Stimulated activated CD4-positive, alpha-beta T cell treated with anti-CD3 and anti-CD28 coated beads, Interleukin-4, amount 100 ng/mL, for 4 hours (primary cell): ENCODE measurements around the gene HOXB2.

Source experiments
- DNase-seq, 2 experiments: peaks; one replicate each; pipeline ENCODE4 v3.0.0-alpha.2; 2020

Gene HOXB2

DNA sequence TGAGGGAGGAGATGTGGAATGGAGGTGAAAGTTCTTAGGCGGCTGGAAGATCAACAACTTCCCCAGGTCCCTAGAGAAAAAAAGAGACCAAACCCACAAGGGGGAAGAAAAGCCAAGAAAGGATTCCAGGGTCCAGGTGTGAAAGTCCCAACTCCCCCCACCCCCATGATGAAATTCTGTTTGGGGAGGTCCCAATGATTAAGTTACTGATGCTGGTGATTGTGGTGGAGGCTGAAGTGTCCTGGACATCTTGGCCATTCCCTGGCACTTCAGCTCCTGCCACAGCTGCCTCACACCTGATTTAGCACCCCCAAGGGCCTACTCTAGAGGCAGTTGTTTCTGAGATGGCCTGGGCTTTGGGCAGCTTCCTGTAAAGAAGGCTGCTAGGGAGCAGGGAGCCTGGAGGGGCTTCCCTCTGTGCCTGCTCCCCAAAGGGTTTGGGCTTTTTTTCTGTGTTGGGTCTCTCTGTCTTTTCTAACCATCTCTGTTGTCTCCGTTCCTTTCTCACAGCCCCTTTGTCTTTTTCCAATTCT, 20.2 kb upstream of the HOXB2 start:
- DNase-seq, result no peak

DNA sequence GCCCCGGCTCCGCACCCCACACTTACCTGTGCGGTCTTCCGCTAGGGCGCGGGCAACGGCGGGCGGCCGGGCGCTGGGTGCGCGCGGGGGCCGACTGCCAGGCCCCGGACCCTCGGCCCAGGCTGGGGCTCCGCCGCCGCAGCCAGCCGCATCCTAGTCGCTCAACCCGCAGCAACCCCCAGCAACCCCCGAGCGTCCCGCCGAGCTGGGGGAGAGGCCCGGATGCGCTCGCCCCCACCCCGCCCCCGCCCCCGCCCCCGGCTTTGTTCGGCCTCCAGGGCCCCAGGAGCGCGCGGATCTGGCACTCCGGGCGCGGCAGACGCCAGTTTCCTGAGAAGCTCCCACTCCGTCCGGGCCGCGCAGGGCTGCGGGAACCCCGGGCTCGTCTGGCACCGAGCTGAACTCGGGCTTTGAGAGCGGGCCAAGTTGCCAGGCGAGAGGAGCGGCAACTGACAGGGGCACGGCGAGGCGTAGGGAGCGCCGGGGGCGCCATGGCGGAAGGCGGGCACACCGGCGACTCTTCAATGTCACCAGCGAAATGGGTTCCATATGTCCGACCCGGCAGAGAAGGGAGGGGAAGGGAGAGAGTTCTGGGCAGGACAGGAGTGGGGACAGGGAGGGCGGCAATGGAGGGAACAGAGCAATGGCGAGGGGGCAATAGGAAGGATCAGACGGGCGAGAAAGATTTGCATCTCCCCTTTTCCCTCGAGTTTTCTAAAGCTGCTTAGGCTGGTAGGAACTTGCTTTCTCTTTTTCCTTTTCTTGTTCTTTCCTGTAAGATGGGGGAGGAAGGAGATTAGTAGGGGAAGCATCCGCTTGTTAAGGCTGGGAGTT, 19.5 kb upstream of the HOXB2 start:
- no peak for DNase-seq

DNA sequence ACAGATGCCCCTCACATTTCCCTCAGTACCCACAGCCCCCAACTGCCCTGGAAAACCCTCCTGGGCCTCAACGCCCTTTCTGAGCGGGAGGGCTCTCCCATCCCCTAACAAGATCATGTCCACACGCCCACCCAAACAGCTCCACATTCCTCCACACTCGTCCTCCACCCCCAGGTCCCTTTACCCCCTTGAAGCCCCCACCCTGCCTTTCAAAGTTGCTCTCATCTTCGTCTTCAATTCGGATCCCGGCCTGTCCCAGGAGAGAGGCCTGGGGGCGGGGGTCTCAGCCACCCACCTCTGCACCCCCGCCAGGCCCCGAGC, 18.9 kb upstream of the HOXB2 start:
- DNase-seq, result no peak

DNA sequence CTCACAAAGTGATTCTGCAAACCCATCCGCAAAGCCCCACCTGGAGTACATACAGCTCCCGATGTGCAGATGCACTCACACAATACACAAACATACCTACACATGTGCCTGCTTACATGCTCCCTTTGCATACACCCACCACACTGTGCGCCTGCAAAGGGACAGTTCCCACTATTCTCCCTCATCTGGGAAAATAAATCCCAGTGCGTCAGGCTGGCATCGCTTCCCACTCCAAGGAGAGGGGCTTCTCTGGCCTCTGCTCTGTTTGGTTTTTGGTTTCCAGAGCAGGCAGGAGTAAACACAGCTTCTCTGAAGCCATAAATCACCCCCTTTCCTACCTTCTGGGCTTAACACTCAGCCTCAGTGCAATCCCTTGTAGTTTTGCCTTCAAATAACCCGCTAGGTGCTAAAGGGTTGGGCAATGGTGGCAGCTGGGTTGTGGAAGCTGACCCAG, 18.5 kb upstream of the HOXB2 start:
- DNase-seq, result no peak

DNA sequence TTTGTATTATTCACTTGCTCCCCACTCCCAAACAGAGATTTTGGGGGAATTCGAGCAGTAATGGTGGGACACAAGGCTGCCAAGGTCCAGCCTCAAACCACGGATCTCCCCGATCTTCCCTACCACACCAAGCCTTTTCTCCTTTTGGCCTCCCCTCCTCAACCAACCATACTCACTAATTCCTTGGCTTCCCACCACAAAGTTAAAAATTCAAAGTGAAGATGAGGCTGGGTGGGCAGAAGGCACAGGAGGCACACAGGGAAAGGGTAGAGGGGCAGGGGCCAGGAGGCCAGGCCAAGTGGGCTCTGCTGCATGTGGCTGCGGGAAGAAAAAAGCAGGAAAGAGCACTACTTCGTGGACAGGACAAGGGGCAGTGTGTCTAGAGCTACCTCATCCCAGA, 18.0 kb upstream of the HOXB2 start:
- no peak for DNase-seq

DNA sequence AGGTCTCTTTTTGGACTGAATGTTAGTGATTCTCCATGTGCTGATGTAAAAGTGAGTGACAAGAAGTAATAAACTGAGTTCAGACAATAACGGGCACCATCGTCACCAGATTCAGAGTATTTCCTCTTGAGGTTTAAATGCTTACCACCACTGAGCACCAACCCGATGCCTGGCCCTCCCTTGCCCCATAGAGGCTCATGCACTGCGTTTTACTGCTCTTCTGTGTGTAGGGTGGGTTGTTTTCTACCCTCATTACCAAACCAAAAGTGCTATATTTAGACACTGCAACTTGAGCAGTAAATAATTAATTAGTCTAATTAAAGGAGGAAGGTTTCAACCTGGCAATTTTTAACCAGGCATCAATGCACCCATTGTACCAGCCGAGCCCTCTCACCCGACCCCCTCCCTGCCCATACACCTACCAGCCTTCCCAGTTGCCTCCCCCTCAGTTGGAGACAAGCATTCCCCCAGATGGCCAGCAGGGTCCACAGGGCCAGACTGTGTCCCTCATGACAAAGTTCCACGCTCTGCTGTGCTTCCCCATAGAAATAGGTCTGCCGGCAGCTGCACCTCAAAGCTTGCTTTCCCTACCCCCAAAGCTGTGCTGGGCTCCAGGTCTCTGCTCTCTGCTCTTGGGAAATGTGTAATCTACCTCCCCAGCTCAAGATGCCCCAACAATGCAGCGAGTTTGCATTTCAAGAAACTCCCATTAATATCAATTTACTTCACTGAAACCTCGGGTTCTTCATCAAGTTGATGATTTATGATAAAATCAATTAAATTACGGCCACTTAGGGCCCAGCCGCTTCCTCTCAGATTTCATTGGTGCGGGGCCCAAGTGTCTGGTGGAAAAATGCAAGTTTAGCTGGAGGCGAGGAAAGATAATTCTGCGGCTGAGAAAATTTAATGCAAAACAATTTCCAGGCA, 17.2 kb upstream of the HOXB2 start:
- no peak for DNase-seq

DNA sequence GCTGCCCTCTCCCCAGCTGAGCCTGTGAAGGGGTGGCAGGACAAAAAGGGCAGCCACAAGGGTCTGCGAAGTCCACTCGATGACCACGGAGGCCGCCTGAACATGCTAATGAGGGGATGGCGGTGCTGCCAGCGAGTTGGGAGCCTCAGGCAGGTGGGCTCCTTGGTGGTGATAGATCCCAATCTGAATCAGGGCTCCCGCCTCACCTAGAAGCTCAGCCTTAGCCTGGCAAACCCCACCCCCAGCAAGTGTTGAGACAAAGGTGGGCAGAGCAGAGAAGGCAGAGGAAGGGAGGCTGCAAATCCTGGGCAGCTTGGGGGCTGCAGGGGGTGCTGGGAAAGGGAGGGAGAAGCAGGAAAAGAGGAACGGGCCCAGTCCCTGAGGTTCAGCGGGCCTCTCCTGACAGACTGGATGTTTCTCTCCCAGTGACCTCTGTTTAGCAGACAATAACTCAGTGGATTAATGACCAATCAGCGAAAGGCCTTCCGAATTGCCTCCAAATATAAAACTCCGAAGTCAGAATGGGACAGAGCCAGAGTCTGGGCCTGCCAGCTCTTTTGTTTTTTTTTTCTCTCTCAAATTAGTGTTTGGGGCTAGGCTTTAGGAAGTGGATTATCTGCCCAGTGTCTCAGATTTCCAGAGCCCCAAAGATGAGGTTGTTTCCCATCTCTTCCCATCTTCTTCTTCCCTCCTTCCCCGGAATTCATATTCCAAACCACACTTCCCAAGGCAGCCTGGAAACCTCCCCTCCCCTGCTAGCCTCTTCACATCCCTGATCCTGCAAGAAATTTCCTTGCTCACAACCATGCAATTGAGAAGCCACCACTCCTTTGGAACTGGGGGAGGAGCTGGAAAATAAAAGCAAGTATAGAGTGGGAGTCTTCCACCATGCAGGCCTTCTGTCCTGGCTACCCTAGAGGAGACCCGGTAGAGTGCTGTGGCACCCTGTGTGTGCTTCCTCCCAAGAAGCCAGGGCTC, 15.2 kb upstream of the HOXB2 start:
- DNase-seq, result no peak

DNA sequence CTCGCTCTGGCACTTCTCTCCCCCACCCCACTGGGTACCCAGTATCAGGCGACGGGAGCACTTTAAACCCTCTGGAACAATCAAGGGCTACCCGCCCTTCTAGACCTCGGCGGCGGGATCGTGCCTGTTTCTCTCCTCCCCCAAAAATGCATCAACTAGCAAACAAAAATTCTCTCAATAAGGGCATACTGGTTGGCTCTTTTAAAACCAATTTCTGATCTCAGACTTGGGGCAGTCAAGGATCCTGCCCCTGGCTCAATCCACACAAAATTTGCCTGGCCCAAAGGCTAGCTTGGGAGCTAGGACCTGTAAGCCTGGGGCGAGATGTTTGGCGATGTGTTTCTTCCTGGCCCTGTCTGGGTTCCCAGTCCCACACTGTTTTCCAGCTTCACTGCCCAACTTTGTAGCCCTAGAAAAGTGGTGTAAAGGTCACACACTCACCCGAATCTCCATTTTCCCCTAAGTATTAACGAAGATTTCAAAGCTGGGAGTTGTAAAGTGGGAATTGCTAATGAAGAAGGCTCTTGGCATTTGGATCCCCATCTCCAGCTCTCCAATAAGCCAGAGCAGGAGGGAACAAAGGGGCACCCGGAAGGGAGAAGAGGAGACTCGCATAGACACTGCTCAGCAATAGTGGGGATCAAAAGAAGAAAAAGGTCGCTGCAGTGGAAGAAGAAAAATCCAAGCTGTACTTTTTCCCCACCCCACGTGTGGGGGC, 14.4 kb upstream of the HOXB2 start:
- DNase-seq, result no peak

DNA sequence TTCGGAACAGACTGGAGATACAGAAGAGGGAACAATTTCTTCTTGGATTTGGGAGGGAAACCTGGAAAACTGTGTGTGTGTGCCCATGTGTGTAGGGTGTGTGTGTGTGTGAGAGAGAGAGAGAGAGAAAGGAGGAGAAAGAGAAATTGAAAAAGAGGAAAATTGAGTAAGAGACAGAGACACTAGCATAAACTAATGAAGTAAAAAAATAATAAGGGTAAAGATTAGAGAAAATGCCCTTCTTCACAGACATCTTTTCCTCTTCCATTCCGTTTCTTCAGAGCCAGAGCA, 13.9 kb upstream of the HOXB2 start:
- no peak for DNase-seq

DNA sequence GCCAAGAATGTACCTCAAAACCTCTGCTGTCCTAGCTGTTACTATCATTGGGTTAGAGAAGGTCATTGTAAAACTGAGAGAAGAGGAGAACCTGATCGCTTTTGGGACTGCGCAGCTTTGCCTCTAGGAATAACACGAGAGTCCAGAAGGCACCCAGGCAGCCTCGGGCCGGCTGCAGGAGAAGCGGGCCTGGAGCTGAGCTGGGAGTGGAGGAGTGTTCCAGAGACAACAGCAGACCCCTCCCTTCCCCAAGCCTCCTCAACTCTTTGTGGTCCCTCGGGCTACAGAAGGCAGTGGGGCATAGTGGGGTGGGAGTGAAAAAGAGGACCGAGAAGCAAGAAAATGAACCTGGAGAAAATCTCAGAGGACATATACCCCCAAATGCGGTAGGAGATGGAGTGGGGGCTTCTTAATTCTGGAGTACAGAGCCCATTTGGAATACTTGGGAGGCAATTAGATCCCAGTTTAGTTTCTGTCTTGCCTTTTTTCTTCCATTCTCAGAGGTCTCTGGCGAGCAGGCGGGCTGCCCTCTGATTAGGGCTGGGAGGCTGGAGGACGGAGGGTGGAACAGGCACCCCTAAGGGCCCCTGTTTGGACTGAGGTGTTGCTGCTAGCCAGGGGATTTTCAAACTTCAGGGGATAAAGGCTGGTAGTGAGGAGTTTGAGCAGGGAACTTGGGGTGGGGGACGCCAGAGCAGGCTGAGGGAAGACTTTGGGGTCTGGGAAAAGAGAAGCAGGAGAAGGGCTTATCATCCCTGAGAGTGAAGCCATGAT, 13.3 kb upstream of the HOXB2 start:
- no peak for DNase-seq

DNA sequence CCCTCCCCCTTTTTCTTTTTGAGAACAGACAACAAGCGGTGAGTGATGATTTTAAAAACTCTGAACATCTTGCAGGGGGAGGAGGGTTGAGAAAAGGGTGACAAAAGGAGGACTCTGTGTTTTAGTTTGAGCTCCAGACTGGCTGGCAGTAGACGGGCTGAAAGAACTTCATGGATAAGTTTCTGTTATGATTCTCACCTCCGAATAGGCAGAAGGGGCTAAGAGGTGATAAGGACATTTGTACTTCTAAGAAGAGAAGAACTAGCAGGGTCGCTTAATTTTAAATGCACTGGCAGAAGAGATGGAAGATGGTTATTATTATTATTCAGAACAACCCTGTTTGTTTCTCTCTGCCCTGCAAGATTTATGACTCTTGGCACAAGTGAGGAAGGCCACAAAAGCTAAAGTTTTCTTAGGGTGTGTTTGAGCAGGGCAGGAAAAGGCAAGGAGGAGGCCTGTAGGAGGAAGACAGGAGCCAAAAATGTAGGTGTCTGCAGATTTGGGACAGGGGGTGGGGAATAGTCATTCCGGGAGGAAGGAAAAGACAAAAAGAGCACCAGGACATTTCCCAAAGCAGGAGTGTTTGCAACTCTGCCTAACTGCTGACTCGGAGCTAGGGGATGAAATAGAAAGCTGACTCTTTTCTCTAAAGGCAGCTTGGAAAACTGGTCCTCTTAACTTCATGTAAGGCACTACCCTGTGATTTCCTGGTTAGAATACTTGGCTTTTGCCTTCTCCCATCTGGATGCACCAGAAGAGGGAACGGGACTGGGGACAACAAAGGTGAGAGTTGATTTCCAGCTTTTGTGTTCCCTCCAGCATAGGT, 11.9 kb upstream of the HOXB2 start:
- no peak for DNase-seq

DNA sequence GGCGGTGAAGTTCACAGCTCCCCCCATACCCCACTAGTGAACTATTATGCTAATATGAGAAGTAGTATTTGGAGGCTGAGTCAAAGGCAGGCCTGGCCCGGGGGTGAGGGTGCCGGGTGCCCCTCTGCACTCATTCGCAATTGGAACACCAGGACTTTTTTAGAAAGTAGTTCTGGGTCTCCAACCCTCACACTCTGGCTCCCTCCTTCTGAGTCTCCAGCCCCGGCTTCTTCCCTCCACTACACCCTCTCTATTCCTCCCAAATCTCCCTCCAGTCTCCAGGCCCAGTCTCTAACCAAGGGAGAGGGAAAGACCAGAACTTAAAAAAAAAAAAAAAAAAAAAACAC, 11.3 kb upstream of the HOXB2 start:
- no peak for DNase-seq

DNA sequence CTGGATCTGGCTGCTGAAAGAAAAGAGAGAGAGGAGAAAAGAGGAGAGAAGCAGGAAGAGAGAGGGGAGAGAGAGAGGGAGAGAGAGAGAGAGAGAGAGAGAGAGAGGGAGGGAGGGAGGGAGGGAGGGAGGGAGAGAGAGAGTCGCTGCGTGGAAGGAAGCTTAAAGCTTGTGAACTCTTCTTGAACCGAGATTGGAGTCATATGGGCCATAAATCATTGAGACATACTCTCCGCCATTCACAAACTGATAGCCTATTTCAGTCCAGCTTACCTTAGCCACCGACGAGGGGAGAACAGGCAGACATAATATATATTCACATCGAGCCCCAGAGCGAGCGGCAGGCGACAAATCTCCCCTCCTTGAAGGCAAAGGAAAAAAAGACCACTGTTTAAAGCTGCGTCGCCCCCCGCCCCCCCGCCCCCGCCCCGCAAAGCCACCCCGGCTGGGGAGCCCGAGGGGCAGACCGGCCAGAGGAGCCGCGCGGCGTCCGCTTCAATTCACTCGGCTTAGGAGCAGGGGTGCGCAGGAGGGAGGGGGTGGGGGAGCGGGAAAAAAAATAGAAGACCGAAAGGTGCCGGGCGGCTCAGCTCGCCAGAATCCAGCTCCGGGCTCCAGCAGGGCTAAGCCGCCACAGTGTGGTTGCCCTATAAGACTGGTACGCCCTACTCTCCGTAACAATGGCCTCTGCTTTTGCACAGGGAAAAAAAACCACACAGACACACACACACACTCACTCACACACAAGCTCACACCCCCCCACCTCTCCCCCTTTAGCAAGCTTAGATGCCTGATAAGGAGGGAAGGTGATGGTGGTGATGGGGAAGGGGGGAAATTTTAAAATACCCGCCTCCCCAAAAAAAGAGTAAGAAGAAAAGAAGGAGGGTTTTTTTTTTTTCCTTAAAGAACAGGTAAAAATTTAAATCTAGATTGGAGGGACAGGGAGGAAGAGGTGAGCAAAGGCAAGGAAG, 10.6 kb upstream of the HOXB2 start:
- no peak for DNase-seq

DNA sequence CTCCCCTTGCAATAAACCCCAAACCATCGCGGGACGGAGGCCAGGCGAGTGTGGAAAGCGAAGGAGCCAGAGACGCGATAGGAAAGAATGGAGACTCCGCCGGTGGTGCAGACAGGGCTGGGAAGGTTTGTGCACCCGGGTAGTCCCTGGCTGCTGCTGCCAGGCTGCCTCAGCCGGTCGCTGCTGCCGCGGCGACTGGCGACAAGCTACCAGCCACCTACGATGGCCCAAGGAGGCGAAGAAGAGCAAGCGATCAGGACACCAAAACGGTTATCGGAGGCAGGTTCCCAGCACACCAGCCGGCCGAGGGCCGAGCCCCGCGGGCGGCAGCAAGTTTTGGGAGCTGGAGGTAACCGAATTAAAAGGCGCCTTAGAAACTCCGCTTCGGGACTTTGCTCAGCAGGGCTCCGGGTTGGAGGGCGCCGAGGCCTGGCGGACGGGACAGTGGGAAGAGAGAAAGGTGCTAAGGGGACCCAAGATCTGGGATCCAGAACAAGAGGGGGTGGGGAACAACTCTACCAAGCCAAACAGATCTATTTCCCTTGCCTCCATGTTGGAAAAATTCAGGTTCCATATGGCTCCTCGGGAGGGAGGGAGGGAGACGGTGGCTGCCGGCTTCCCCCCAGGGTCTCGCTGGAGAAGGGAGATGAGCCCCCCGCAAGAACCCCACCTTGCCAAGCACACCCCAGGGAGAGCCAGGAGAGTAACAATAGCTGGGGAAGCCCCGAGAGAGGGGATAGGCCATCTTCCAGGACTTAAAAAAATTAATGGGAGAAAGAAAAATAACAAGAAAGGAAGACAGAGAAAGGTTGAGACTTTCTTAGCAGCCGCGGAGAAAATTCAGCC, 9.7 kb upstream of the HOXB2 start:
- DNase-seq, result no peak

DNA sequence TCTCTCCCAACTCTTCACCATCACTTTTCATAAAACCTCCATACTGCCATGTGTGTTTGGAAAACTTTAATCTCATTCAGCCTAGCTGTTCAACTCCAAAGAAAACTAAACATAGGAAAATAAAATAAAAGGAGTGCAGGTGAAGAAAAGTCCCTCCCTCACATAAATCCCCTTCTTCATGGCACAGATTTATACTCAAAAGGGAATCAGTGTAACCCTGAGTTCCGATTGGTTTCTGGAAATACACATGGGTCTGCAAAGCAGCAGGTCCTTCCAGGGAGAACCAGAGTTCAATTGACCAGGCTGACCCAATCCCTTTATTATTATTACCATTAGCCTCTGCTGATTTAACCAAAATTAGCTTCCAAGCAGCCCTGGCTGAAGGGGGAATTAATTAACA, 8.9 kb upstream of the HOXB2 start:
- DNase-seq, result no peak

DNA sequence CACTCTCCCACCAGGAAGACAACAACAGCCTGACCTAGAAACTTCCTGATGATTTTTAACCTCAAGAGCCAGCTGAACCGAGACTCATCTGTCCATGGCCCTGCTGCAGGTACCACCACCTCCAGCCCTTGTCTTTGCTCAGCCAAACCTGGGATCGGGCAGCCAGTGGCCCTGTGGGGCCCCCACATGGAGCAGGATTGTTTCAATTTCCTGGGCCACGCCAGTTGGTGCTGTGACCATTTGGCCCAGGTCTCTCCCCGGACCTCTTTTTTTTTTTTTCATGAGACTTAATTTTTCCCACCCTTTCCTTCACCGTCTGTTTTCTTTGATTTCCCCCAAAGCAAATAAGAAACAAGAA, 8.3 kb upstream of the HOXB2 start:
- no peak for DNase-seq

DNA sequence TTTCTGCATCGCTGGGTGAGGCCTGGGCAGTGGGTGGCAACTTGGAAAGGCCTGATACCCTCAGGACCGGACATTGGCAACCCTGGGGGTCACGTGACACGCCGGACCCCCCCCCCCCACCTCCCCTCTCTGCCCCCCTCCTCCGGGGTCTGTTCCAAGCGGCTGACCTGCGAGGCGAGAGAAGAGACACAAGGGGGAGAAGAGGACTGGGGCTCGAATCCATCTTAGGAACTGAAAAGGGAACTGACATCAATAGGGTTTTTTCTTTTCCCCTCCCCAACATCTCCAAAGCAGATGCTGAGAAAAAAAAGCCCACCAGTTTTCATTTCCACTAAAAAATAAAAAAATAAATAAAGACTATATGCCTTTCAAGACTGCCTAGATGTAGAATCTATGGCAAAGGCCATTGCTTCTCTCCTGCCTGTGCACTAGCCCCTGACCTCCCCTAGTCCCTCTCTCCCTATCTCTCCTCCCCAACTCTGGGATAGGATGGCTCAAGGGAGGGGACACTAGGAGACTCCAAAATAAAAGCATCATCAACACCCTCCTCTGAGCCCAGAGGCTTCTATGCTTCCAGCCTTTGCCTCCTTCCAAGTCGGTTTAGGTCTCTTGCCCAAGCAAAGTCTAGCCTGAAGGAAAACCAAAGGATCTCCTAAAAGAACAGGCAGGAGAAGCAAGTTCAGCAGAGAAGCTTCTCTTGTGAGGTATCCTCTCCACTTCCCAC, 7.7 kb upstream of the HOXB2 start:
- no peak for DNase-seq
